HT1080 (cell line): ENCODE measurements around the gene KIF27. TPM values are rescaled to one million over a fixed set of nuclear protein-coding genes. Genes with fewer than 3 reads are reported as not detected.
A peak's percentile ranks its signal among the peaks of the same experiment; 100 is the strongest.
"Not testable (repeated sequence)": the region's sequence is repeated elsewhere in the genome, so short reads cannot be mapped to it uniquely, and the experiment has no call there.

Source experiments
- DNase-seq: peaks from one replicate; pipeline ENCODE4 v3.0.0-alpha.2; 2015; ENCODE audit warnings: low read depth
- polyA plus RNA-seq, 2 experiments: library from polyadenylated mRNA; depleted of rRNA; stranded (reverse); fragments of >200 nt; gene quantifications; 2 replicates each; pipeline ENCODE4 v1.2.3, GENCODE V29; 2015
- total RNA-seq: library from RNA; depleted of rRNA; stranded (reverse); fragments of >200 nt; shearing (Covaris generic); gene quantifications from 2 replicates; pipeline ENCODE4 v1.2.3, GENCODE V29; 2014; rRNA removed

KIF27 gene, protein sequence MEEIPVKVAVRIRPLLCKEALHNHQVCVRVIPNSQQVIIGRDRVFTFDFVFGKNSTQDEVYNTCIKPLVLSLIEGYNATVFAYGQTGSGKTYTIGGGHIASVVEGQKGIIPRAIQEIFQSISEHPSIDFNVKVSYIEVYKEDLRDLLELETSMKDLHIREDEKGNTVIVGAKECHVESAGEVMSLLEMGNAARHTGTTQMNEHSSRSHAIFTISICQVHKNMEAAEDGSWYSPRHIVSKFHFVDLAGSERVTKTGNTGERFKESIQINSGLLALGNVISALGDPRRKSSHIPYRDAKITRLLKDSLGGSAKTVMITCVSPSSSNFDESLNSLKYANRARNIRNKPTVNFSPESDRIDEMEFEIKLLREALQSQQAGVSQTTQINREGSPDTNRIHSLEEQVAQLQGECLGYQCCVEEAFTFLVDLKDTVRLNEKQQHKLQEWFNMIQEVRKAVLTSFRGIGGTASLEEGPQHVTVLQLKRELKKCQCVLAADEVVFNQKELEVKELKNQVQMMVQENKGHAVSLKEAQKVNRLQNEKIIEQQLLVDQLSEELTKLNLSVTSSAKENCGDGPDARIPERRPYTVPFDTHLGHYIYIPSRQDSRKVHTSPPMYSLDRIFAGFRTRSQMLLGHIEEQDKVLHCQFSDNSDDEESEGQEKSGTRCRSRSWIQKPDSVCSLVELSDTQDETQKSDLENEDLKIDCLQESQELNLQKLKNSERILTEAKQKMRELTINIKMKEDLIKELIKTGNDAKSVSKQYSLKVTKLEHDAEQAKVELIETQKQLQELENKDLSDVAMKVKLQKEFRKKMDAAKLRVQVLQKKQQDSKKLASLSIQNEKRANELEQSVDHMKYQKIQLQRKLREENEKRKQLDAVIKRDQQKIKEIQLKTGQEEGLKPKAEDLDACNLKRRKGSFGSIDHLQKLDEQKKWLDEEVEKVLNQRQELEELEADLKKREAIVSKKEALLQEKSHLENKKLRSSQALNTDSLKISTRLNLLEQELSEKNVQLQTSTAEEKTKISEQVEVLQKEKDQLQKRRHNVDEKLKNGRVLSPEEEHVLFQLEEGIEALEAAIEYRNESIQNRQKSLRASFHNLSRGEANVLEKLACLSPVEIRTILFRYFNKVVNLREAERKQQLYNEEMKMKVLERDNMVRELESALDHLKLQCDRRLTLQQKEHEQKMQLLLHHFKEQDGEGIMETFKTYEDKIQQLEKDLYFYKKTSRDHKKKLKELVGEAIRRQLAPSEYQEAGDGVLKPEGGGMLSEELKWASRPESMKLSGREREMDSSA (N-terminal part only)
- total RNA-seq, result 0.87 and 1.4 TPM in 2 replicates
- polyA plus RNA-seq (2015; cell fraction: cytosol; rRNA removed), result 1.4 and 2.1 TPM in 2 replicates
- 2.7 and 5.0 TPM in 2 replicates for polyA plus RNA-seq (2015; cell fraction: nucleus; rRNA removed)

DNA sequence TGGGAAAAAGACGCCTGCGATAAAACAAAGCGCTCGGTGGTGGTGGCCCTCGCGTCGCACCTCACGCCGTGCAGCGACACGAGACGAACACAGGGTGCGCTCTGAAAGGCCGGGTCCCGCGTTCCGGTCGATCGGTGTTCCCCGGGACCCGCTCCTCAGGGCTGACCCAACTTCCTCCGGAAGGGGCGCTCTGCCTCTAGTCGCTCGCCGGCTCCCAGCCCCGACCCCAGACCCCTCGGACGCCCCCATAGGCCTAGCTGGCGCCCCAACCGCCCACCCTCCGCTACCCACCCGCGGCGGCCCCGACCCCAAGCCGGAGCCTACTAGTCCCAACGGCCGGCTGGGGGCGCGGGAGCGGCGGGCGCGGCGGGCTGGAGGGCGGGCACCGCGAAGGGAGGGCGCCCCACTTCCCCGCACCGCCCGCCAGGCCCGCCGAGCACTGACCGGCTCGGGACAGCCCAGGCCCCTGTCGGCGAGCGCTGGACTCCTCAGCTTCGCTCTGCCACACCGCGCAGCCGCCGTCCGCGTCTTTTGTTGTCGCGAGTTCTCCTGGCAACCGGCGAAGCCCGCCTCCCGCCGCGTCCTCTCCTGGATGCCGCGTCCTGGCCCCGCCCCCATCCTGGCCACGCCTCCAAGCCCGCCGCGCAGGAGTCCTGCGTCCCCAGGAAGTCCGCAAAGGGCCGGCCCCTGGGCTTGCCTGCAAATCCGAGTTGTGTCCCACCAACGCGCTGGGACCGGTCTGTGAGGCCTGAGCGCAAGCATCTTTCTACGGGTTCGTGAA lies at the start of gene KIF27:
KIF27 (minus strand) TSS at position 506 of the 781 bp plus-strand sequence. CDS start 5,841 bp downstream, outside the sequence.
- peak; percentile 95 for DNase-seq

DNA sequence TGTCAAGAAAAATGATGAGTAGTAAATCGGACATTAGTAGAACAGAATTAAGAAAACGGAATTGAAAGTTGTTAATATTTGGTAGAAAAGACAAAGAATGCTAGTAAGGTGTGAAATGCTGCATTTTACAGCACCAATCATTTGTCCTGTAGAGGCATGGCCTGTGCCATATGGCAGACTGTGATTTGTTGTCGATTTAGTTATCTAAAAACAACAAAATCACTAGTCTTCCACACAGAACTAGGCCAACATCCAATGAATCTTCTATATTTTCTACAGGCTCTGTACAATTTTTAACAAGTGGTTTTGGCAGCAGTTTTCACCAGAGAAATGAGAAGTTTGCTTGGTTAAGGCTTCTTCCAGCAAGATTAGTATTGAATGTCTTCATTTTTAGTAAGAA lies 48.4 kb upstream of the KIF27 start:
- no peak for DNase-seq

DNA sequence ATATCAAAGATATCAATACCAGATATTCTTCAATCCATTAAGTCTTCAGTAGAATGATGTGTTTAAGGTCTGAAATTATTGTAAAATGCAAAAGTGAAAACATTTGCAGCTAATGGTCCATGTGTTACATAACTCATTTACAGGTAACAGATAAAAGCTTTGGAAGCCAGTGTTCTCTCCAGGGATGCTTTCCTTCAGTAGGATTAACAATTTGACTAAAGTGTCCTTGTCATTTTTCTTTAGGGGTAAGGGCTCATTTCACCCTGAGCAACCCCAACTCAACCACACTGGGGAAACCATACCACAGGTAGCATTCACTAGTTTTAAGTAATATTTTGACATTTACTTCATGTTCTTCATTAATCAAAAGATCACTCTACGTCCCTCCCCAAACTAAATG lies 45.8 kb upstream of the KIF27 start:
- no peak for DNase-seq

DNA sequence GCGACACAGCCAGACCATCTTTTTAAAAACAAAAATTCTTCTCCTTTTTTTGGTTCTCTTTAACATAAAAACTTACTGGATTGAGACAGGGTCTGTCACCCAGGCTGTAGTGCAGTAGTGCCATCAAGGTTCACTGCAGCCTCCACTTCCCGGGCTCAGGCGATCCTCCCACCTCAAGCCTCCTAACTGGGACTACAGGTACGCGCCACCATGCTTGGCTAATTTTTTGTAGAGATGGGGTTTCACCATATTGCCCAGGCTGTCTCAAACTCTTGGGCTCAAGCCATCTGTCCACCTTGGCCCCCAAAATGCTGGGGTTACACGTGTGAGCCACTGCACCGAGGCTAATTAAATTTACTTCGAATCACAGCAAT lies 45.0 kb upstream of the KIF27 start:
- DNase-seq, result no peak

DNA sequence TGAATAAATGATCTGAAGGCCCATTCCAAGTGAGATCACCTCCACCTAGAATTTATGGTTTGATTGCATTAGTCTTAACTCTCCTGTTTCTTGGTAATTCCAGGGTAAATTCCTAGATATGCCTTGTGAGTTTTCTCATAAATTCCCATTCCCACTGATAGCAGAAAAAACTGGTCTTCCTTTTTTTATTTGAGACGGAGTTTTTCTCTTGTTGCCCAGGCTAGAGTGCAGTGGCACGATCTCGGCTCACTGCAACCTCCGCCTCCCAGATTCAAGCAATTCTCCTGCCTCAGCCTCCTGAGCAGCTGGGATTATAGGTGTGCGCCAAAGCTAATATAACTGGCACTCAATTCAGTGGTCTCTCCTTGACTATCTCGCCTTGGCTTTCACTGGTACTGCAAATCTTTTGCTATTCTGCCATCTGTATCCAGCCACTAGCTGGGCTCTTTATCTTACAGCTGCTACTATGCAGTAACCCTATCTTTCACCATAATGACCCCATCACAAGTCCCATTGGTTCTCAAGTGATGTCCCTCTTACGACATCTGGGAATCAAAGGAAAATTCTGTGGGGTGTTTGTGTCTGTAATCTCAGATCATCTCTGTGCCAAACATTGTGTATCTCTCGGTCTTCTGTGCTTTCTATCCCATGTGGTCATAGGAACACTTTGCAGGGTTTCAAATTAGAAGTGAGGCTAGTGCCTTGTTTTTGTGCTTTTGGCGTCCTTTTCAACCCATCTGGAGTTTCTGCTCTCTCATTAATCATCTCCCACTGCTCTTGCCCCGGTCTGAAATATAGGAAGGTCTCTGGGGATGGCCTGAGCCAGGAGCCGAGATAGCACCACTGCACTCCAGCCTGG lies 44.3 kb upstream of the KIF27 start:
- DNase-seq, result peak; percentile 17

DNA sequence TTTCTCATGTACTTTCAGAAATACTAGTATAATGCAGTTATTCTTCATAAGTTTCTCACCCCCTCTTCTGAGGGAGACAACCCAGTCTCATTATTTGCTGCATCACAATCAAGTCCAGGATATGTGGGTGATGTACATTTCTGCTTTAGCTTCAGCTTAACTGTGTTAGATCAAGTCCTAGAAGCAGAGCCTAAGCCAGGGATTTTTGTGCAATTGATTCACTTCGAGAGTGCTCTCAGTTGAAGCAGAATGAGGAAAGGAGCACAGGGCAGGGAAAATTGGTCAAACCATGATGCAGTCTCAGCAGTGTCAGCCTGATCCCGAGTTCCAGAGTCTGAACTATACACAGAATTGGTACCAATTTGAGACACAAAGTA lies 43.7 kb upstream of the KIF27 start:
- DNase-seq, result no peak

DNA sequence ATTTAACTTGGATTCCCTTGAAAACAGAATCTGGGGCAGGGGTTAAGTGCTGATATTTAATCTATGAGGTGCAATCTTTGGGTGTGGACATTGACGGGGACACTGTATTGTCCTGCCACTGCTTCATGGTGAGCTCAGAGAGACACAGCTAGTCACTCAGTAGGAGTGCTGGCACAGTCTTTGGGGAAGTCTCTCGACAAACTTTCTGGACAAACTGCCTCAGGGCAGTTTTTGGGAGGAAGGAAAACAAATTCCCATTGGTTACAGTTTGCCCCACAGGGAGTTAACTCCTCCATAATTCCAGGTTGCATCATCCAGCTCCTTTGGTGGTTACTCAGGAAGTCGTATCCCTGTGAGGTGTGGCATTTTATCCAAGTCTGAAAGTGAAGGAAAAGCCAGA lies 40.9 kb upstream of the KIF27 start:
- DNase-seq, result no peak

DNA sequence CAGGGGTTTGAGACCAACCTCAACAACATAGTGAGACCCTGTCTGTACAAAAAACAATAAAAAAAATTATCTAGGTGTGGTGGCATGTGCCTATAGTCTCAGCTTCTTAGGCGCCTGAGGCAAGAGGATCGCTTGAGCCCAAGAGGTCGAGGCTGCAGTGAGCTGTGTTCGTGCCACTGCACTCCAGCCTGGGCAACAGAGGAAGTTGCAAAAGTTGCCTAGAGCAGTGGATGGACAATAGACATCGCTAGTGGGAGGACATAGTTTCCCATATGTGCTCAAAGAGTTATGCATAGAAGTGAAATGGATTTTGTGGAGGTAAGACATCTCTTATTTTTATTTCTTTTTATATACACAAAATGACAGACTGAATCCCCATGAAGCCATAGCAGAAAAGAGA lies 39.8 kb upstream of the KIF27 start:
- no peak for DNase-seq

DNA sequence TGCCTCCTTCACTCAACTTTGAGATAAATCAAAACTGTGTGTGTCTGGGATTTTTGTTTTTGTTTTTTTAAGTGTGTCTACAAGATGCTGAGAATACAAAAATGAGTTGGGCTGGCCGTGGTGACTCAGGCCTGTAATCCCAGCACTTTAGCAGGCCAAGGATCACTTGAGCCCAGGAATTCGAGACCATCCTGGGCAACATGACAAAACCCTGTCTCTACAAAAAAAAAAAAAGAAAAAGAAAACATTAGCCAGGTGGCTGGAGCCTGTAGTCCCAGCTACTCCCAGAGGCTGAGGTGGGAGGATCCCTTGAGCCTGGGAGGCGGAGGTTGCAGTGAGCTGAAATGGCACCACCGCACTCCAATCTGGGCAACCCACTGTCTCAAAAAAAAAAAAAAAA lies 37.8 kb upstream of the KIF27 start:
- DNase-seq, result peak; percentile 75

DNA sequence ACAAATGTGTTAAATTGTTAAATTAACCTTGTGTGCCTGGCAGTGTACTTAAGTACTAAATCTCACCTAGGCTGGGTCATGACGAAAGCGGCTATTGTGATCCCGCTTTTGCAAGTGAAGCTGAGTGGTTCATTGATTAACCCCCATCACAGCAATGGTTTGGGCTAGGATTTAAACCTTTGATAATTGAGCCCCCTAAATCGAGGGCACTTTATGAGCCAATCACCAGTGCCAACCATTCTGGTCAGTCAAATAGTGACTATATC lies 35.9 kb upstream of the KIF27 start:
- DNase-seq, result no peak

DNA sequence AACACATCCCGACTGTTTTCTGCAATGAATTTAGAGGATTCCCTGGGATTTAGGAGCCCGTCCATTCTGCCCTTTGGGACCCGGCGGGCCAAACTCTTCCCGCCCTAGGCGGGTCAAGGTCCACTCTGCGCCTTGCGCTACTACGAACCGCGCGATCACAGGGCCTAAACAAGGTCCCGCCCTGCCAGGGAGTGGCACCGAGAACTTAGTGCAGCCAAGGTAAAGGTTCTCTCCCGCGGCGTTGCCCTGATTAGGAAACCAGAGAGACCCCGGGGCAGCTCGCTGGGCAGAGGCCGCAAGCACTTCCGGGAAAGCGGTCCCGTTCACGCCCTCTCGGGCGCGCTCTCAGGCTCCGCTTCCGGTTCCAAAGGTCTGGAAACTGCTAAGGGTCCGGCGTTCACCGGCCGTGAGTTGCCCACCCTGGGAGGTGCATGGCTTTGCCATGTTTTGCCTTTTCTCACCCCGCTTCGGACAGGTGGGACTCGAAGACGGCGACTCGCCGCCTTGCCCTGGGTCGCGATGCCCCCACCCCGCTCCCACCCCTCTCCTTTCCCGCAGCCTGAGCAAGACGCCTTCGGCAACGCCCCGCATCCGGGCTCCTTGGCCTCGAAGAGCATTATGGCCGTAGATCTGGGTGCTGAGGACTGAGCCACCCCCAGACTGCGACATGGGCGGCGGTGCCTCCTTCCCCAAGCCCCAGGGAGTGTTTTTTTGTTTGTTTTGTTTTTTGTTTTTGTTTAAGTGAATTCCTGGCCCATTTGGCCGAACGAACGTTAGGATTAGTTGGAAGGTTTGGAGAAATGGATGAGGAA lies 35.4 kb upstream of the KIF27 start:
- DNase-seq, result no peak

DNA sequence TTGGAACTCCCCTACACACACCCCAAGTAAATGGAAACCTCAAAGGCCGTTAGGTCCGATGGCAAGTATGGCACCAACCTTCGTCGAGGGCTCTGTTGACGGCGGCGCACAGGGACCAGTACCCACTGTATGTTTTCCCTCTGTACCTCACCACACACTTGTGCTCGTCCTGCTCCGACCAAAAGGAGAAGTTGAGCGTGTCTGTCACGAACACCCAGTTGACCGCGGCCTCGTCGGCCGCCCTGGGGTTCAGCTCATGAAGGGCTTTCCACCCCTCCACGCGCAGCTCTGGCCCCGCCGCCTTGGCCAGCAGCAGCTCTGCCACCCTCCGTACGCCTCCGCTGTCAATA lies 34.8 kb upstream of the KIF27 start:
- DNase-seq, result no peak

DNA sequence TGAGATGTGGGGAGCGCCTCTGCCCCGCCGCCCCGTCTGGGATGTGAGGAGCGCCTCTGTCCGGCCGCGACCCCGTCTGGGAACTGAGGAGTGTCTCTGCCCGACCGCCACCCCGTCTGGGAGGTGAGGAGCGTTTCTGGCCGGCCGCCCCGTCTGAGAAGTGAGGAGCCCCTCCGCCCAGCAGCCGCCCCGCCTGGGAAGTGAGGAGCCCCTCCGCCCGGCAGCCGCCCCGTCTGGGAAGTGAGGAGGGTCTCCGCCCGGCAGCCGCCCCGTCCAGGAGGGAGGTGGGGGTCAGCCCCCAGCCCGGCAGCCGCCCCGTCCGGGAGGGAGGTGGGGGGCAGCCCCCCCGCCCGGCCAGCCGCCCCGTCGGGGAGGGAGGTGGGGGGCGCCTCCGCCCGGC lies 26.9 kb upstream of the KIF27 start:
- DNase-seq, result not testable (repeated sequence)

DNA sequence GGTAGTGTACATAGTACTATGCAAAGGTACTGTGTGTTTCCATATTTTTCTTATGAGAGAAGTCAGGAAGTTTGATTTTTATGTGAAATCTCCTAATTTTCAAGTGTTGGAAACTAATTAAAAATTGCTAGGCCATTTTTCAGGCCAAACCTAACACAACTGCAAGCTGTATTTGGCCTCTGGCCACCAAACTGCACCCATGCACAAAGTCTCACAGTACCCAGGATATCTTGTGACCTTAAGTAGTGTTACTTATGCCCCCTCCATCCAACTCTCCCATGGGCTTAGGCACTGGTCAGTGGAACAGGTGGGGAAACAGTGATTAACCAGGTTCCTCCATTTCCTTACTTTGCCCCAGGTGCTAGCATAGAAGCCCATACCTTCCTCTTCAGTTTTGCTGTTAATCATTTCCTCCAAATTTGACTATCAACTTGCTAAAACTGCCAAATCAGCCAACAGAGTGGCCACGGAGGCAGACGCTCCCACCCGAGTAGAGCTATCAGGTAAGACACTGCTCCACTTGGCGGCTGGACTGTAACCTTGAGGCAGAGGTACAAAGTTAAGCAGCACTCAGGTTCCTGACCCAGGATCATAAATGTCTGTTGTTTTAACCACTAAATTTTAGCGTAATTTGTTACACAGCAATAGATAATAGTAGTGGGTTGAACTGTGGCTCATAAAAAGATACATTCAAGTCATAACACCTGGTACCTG lies 19.5 kb upstream of the KIF27 start:
- no peak for DNase-seq

DNA sequence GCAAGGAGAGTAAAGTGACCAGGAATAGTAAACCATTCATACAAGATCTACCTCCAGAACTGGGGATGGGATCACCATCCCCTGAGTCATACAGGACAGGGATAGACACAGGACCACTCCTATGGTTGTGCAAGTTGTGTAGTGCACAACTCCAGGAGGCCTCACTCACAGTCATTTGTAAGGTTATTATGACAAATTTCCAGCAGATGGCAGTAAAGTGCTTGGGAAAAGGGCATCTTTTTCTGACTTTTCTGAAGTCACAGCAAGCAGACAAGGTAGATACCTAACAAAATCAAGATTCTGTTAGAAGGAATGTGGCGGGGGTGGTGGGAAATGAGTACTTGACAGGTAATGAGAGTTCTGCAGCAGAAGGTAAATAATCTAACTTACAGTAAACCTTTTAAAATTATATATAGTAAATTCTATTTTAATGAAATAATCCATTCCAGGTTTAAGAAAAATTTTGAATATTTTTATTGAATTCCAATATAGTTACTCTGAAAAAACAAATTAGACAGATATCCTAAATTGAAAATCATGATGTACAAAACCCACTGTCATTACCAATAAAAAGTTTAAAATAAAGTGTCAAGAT lies 16.7 kb upstream of the KIF27 start:
- peak; percentile 63 for DNase-seq

DNA sequence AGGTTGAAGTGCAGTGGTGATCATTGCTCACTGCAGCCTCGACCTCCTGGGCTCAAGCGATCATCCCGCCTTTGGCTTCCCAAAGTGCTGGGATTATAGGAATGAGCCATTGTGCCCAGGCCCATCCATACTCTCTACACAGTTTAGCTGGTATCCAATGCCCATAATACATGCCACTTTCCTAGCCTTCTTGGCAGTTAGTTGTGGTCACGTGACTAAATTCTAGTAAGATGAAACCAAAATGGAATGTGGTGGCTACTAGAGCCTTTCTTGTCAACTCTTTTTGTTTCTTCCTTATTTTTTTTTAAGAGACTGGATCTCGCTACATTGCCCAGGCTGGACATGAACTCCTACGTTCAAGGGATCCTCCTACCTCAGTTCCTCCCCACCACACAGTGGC lies 15.3 kb upstream of the KIF27 start:
- DNase-seq, result no peak

DNA sequence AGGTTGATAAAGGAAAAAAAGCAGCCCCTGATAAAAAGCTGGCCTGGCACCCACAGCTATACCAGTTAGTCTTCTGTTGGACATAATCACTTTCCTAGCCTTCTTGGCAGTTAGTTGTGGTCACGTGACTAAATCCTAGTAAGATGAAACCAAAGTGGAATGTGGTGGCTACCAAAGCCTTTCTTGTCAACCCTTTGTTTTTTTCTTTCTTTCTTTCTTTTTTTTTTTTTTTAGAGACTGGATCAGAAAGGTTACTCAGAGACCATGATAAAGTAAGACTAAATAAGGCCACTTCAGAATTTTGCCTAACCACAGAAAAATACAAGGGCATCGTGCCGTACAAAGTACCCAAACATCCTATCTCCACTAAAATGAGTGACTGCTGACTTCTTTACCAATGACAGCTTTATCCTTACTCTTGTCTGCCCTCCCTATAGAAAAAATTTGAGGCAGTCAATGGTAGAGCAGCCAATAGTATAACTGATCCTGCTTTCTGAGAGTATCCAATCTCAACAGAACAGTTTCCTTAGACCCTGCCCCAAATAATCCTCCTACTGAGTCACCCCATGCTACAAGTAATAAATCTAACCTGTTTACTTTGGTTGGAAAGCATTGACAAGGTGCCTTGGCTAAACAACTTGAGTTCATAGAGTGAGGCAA lies 14.2 kb upstream of the KIF27 start:
- DNase-seq, result peak; percentile 83
